Measurements from ENCODE around the gene PHOX2A. TPM values are rescaled to one million over a fixed set of nuclear protein-coding genes. Genes with fewer than 3 reads are reported as not detected.

The PHOX2A gene
- polyA plus RNA-seq, 3 donors: 0.22 TPM; not detected in 2

DNA sequence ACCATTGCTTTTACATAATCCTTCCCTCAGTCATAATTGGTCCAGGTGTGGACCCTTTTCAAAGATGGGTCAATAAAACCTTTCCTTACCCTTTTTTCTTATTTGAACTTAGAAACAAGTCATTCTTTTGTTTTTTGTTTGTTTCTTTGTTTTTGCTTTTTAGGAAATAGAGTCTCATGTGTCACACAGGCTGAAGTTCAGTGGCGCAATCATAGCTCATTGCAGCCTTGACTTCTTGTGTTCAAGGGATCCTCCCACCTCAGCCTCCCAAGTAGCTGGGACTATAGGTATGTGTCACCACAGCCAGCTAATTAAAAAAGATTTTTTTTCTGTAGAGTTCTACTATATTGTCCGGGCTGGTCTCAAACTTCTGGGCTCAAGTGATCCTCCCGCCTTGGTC, 9.4 kb upstream of the PHOX2A start:
- no peak for DNase-seq (ENCODE audit: extremely low read depth in 1 of 11, low read depth in 9 of 11, low spot score in 4 of 11)

DNA sequence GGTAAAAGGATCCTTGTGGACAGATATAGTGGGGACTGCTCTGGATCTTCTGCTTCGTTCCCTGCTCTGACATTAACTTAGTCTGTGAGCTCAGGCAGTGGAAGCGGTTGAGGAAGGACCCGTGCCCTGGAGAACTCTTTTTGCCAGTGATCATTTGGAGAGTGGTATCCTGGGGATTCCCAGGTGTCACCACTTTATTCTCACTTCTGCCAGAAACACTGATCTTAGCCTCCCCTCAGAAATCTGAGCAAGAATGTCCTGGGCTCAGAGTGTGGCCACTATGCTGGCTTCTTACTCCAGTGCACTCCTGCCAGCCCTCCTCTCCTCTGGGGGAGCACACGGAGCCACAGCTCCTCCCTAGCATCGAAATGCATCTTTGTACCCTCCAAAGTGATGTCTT, 7.6 kb upstream of the PHOX2A start:
- DNase-seq (ENCODE audit: extremely low read depth in 1 of 11, low read depth in 9 of 11, low spot score in 4 of 11): no peak

DNA sequence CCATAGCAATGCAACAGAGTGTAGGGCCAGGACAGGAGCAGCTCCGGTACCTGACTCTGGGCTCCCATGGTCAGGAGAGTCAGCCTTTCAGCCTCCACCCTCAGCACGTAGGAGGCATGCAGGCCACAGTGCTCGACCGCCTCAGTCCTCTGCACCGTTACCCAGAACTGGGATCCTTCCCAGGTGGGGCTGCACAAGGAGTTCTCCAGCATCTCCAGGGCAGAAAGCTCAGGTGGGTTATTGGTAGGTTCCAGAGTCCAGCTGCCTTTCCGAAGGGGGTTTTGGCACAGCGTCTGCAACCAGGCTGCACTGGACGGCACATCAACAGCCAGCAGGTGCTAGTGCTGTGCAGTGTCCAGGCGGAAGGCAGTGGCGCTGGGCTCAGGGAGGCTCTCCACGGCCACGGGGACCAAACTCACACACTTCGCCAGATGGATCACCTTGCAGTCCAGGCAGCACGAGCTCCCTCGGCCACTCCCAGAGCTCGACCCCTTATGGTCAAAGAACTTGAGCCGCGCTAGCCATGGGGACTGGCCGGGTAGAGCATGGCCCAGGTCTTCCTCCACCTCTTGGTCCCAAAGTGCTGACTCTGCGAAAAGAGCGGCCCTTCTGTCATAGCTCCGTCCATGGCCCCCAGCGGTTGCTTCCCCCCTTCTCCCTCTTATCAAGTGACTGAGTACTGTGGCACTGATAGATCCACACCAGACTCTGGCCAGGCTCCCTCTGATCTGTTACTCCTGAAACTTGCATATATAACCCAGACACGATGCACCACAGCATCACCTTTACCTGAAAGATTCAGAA, 6.9 kb upstream of the PHOX2A start:
- no peak for DNase-seq (ENCODE audit: extremely low read depth in 1 of 11, low read depth in 9 of 11, low spot score in 4 of 11)

DNA sequence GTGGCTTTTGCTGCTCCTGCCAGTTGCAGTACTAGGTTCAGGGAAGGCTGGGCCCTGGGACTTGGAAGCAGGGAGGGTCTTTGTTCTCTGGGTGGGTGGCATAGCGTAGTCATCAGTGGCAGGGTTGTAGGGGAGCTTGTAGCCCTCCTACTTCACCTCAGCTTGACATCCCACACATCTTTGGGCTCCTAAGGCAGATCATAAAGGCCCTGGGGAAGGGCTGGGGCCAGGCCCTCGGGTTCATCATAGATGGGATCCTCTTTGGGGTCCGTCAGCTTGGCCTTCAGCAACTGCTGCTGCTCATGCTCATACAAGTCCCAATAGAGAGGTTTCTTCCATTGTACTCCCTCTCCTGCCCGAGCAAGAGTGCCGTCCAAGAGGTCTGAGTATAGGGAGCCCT, 6.0 kb upstream of the PHOX2A start:
- no peak for DNase-seq (ENCODE audit: extremely low read depth in 1 of 11, low read depth in 9 of 11, low spot score in 4 of 11)

DNA sequence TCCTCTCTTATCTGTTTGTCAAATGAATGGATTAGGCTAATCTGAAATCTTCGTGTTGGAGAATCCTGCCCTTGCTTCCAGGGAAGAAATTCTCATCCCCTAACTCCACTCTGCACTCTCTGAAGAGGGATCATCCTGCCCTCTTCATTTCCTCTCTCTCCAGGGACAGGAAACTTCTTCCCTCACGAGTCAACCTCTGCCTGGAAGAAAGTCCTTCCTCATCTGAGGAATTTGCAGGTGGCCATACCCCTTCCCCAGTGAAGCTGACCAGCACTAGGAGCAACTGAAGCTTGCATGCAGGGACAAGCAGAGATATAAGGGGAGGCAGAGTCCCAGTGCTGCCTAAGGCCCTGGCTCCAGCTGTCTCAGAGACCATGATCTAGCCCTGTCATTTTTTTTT, 3.6 kb upstream of the PHOX2A start:
- no peak for DNase-seq (ENCODE audit: extremely low read depth in 1 of 11, low read depth in 9 of 11, low spot score in 4 of 11)

DNA sequence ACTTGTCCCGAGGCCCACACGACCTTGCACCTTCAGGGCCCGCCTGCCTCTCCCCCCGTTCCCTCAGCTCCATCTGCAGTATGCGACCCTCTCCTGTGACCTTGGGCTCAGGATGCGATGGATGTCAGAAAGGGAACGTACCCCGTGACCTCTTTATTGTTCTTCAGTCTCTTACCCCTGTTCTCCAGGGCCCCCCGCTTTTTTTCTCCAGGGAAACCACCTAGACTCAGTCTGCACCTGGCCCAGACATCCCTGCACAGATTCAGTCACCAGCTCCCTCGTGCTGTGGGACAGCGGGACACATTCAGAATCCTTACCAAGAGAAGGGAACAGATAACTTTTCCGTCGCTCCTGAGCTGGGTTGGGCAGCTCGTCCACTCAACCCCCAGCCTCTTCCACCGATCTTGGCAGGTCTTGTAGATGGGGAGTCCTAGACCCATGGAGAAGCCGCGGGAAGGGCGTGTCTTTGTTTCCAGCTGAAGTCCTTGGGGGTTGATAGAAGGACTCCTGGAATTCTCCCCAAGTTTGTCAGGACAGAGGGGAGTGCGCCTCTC, 1.4 kb upstream of the PHOX2A start:
- no peak for DNase-seq (ENCODE audit: extremely low read depth in 1 of 11, low read depth in 9 of 11, low spot score in 4 of 11)

DNA sequence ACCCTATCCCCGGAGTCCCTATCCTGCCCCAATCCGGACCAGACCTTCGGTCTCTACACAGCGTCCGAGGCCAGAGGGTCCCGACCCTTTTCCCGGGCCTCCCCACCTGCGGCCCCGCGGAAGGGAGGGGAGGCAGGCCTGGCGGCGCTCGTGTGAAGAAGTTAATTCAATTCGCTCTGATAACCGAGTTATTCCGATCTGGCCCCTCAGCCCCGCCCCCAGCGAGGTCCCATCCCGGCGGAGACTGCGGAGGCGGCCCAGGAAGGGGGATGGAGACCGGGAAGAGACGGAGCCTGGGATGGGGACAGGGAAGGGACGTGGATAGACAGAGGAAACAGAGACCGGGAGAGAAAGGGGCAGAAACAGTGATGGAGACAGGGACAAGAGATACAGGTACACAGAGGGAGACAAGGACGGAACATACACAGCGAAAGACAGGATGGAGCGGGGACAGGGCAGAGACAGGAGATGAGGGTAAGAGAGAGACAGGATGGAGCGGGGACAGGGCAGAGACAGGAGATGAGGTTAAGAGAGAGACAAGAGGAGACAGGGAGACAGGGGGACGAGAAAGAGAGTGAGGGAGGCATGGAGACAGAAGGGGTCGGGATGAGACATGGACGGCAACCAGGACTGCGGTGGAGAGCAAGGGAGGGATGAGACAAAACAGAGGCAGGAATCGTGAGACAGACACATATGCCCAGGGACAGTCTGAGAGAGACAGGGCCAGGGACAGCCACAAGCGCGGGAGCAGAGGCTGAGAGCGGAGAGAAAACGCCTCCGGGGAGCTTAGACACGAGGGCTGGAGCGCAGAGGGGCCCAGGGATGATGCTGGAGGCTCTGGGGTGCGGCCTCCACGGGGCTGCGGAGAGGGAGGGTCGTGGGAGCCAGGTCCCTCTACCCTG, 636 bp upstream of the PHOX2A start:
- DNase-seq (ENCODE audit: extremely low read depth in 1 of 11, low read depth in 9 of 11, low spot score in 4 of 11): no peak

DNA sequence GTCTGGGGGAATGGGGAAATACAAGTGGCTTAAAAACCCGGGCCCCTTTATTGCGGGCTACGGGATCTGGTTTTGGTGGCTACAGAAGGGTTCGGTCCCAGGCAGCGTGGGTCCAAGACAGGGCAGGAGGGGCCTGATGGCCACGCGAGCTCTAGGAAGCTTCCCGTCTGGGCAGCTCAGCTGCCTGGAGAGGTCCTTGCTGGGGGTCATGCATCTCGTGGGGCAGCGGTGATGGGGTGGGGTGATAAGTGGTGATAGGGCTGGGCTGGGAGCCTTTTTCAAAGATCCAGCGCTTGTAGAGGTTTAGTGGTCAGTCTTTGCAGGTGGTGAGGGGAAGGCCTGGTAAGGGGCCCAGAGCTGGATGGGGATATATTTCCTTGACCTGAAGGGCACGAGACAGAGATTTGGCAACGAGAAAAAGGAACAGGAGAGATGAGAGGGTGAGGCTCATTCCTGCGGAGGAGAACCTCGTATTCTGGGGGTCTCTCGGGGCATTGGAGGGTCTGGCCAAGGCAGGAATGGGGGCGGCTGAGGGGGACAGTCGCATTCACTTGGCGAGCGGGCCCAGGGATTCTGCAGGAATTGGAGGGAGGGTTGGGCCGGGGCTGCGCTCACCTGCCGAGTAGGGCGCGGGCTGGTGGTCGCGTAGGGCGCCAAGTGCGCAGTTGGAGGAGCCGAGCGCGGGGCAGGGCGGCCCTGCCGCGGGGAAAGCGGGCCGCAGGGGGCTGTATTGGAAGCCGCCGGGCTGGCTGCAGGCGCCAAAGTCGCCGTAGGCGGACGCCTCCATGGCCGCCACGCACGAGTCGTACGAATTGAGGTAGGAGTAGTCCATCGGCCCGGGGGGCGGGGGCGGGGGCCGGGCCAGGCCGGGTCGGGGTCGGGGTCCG, 560 bp downstream of the PHOX2A start:
- no peak for DNase-seq (ENCODE audit: extremely low read depth in 1 of 11, low read depth in 9 of 11, low spot score in 4 of 11)

DNA sequence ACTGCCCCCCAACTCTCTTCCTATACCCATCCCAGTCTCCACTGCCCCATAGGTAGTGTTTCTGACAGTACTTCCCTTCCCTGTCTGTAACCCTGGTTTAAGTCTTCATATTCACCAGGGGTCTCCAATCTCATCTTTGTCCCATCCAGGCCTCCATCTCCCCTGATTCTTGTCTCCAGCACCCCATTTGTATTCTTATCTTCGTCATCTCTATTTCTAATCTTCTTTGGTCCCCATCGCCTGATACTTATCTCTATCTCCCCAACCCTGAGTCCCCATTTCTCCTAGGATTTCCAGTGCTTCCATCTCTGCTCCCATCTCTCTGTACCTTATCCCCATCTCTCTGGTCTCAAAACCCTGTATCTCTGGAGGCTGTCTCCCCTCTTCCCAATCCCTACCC, 1.8 kb downstream of the PHOX2A start:
- no peak for DNase-seq (ENCODE audit: extremely low read depth in 1 of 11, low read depth in 9 of 11, low spot score in 4 of 11)

DNA sequence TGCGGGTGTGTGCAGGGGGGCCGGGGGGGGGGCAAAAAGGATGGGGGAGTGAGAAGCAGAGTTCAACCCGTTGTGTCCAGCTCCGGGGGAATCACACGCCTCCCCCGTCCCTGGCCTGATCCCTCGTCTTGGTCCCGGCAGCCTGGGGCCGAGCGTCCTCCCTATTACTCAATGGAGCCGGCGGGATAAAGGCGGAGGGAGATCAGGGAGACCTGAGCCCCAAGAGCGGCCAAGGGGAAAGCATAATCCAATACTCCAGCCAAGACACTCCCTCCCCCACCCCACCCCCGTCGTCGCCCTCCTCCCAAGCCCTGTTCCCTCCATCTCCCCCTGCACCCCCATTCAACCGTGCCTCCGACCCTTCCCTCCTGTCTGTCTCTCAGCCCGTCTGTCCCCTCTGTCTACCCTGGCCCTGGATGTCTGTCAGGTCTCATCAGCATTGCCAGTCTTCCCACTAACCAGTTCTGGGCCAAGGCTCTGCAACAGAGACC, 2.6 kb downstream of the PHOX2A start:
- no peak for DNase-seq (ENCODE audit: extremely low read depth in 1 of 11, low read depth in 9 of 11, low spot score in 4 of 11)

DNA sequence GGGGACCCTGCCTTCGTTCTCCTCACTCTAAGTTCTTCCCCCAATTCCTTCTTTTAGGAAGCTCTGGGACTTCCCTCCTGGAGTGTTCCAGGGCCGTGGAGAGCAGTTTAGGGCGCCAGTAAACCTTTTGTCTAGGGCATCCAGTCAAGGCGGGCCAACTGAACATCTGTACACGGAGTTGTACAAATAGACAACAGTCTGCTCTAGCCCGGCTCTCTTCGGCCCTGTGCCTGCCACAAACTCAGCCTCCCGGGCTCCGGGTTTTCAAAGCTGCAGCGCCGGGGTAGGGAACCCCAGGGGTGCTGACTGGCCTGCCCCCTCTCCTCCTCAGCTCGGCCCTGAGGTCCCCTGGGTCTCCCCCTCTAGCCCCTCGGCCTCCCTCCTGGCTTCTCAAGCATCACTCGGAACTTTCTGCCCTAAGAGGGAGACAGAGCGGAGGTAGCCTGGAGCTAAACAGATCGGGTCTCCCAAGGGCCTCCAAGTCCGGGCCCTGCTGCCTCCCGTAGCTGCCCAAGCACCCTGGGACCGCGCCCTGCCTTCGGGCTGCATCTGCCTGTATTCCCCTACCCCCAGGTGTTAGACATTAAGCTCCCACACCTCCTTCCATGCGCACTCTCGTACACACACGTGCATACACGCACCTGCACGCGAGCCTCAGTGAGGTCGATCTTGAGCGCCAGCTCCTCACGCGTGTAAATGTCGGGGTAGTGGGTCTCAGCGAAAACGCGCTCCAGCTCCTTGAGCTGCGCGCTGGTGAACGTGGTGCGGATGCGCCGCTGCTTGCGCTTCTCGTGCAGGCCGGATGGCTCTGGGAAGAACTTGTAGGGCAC, 3.3 kb downstream of the PHOX2A start:
- no peak for DNase-seq (ENCODE audit: extremely low read depth in 1 of 11, low read depth in 9 of 11, low spot score in 4 of 11)

DNA sequence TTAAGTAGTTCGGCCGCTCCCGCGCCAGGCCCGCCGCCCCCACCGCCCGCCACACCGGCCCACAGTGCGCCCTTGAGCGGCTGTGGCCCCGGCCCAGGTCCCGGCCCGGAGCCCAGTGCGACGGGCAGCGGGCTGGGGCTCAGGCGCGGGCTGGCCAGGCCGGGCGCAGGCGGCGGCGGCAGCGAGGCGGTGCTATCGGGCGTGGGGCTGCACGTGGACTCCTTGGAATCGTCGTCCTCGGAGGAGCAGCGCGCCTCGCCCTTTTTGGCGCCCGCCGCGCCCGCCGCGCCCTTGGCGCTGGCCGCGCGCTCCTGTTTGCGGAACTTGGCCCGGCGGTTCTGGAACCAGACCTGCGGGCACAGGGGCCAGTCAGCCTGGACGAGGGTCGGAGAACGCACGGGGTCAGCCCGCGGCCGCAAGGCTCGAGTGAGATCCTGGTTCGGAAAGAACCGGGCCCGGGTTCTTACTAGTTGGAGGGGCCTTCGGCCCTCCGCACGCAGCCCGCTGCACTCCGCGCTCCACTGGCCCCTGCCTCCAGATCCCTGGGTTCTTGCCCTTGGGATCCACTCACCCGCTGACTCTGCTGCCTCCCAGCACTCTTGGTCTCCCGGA, 4.0 kb downstream of the PHOX2A start:
- no peak for DNase-seq (ENCODE audit: extremely low read depth in 1 of 11, low read depth in 9 of 11, low spot score in 4 of 11)

DNA sequence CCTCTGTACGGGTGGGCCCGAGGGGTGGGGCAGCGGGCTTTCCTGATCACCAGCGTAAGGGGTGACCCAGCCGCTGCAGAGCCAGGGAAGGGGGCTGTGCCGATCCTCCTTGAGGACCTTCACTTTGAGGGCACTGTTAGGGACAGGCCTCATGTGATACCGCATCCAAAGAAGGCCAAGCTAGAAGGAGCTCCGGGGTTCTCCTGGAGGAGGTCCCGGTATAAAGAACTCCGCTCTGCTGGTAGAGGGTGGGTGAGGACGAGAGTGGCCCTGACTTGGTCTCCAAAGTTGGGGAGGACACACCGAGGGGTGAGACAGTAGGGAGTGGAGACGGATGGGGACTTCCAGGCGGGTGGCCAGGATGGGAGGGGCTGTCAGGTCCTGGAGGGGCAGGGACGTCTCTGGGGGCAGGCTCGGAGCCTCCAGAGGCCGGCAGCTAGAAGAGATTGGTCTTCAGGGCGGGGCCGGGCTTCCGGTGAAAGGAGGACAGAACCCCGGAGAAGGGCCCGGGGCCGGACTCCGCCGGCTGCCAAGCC, 4.6 kb downstream of the PHOX2A start:
- no peak for DNase-seq (ENCODE audit: extremely low read depth in 1 of 11, low read depth in 9 of 11, low spot score in 4 of 11)

DNA sequence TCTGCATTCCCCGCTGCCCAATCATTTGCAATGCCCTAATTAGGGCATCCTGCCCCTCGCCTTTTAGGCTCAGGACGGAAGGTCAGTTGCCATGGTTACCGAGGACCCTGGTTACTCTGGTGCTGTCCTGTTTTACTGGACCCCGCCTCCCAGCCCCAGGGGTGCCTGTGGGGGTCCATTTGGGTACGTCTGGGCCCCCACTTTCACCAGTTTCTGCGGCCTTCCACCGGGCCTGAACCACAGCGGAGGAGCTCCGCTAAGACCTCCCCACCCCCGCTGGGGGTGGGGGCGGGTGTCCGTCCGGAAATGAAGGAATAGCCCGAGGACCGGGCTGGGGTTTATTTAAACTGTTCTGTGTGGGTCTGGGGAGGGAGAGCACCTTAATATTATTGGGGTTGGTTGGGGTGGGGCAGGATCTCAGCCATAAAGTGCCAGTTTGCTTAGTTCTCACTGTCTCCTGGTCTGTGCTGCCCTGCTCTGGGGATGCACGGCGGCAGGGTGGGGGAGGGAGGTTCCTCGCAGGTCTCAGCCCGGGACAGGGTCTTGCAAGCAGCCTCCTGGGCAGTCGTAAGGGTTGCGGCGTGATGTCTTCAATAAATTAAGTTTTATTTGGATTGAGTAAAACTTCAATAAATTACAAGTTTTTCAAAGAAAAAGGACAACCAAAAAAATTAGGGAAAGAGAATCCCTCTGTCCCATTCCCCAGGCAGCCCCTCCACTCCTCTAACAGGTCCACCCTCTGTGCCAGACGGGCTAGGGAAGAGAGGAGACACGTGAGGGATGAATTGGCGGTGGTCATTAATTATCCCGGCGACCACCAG, 5.3 kb downstream of the PHOX2A start:
- no peak for DNase-seq (ENCODE audit: extremely low read depth in 1 of 11, low read depth in 9 of 11, low spot score in 4 of 11)

DNA sequence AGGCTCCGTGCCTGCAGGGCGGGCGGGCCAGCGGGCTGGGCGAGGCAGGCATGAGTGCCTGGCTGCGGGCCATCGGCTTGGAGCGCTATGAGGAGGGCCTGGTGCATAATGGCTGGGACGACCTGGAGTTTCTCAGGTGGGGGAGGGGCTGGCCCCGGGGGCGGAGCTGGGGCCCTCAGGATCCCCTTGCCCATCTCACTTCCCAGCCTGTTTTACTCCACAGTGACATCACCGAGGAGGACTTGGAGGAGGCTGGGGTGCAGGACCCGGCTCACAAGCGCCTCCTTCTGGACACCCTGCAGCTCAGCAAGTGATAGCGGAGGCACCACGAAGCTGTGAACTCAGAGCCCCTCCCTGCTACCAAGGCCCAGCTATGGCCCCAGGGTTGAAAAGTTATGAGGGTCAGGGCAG, 5.9 kb downstream of the PHOX2A start:
- no peak for DNase-seq (ENCODE audit: extremely low read depth in 1 of 11, low read depth in 9 of 11, low spot score in 4 of 11)

DNA sequence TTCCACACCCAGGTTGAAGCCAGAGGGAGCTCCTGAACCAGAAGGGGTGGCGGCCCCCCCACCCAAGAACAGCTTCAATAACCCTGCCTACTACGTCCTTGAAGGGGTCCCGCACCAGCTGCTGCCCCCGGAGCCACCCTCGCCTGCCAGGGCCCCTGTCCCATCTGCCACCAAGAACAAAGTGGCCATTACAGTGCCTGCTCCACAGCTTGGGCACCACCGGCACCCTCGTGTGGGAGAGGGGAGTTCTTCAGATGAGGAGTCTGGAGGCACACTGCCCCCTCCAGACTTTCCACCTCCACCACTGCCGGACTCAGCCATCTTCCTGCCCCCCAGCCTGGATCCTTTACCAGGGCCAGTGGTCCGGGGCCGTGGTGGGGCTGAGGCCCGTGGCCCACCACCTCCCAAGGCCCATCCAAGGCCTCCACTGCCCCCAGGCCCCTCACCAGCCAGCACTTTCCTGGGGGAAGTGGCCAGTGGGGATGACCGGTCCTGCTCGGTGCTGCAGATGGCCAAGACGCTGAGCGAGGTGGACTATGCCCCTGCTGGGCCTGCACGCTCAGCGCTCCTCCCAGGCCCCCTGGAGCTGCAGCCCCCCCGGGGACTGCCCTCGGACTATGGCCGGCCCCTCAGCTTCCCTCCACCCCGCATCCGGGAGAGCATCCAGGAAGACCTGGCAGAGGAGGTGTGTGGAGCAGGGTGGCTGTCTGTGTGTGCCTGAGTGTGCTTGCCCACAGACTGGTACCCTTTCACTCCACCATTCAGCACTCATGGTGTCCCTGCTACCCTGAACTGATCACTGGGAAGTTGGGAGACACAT, 6.7 kb downstream of the PHOX2A start:
- DNase-seq (ENCODE audit: extremely low read depth in 1 of 11, low read depth in 9 of 11, low spot score in 4 of 11): no peak
